Nephron progenitor cell (in vitro differentiated cells): ENCODE results near the gene RPL18A.
A peak's percentile ranks its signal among the peaks of the same experiment; 100 is the strongest.

Source experiments
- DNase-seq: peaks from one replicate; pipeline ENCODE4 v3.0.0; 2021
- H3K27ac Mint-ChIP-seq: 2 replicates; pipeline ENCODE4 v1.8.0; 2021; ENCODE audit warnings: mild to moderate bottlenecking, moderate library complexity, mixed read lengths
- H3K27me3 Mint-ChIP-seq: 2 replicates; pipeline ENCODE4 v1.8.0; 2021; ENCODE audit warnings: mild to moderate bottlenecking, low read depth, mixed read lengths; ENCODE audit not compliant: poor library complexity
- H3K36me3 Mint-ChIP-seq: 2 replicates; pipeline ENCODE4 v1.8.0; 2021; ENCODE audit warnings: low read depth, mixed read lengths
- H3K4me1 Mint-ChIP-seq: 2 replicates; pipeline ENCODE4 v1.8.0; 2021; ENCODE audit warnings: mixed read lengths
- H3K4me3 Mint-ChIP-seq: 2 replicates; pipeline ENCODE4 v1.8.0; 2021; ENCODE audit warnings: mild to moderate bottlenecking, moderate library complexity, mixed read lengths
- H3K9me3 Mint-ChIP-seq: 2 replicates; pipeline ENCODE4 v1.8.0; 2021; ENCODE audit warnings: mild to moderate bottlenecking, moderate library complexity, mixed read lengths
- TF ChIP-seq, protein P1 (sequence below): fragments of 200-600 bp; sonication (generic); IDR thresholded peaks from 2 replicates; pipeline ENCODE4 v1.5.0; 2021; ENCODE audit warnings: antibody characterized with exemption

The RPL18A gene

DNA sequence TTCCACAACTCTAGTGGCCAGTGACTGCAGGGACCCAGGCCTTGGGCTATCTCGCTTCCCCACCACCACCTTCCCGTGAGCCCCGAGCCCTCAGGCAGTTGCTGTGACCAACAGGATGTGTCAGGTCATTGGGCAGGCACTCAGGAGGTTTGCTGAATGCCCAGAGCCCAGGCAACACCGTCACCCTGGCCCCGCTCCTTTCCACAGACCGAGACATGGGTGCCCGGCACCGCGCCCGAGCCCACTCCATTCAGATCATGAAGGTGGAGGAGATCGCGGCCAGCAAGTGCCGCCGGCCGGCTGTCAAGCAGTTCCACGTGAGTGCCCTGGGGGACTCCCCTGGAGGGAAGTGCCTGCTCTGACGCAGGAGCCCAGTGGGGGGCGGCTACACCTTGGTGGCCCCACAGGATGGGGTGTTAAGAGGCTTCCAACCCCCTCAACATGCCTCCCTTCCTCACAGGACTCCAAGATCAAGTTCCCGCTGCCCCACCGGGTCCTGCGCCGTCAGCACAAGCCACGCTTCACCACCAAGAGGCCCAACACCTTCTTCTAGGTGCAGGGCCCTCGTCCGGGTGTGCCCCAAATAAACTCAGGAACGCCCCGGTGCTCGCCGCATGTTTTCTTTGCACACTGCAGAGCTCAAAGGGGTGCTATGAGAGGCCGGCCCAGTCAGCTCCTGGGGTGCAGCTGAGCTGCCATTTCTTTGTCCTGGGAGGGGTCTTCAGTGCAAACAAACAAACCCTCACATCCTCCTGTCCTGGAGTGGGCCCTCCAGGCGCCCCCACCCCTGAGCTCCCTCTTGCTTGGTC, 3.2 kb downstream of the RPL18A start:
- H3K4me3 Mint-ChIP-seq: peak overlapping the region; percentile 69
- peaks cover 54% of the 10 kb centered on the region for H3K36me3 Mint-ChIP-seq
- TF ChIP-seq, protein P1, sequence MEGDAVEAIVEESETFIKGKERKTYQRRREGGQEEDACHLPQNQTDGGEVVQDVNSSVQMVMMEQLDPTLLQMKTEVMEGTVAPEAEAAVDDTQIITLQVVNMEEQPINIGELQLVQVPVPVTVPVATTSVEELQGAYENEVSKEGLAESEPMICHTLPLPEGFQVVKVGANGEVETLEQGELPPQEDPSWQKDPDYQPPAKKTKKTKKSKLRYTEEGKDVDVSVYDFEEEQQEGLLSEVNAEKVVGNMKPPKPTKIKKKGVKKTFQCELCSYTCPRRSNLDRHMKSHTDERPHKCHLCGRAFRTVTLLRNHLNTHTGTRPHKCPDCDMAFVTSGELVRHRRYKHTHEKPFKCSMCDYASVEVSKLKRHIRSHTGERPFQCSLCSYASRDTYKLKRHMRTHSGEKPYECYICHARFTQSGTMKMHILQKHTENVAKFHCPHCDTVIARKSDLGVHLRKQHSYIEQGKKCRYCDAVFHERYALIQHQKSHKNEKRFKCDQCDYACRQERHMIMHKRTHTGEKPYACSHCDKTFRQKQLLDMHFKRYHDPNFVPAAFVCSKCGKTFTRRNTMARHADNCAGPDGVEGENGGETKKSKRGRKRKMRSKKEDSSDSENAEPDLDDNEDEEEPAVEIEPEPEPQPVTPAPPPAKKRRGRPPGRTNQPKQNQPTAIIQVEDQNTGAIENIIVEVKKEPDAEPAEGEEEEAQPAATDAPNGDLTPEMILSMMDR: no peak
- H3K4me1 Mint-ChIP-seq: peaks cover 37% of the 10 kb centered on the region
- DNase-seq: no peak
- H3K27me3 Mint-ChIP-seq: peaks cover 17% of the 10 kb centered on the region
- H3K9me3 Mint-ChIP-seq: no peaks in the 10 kb centered on the region
- peak overlapping the region; percentile 95 for H3K27ac Mint-ChIP-seq

DNA sequence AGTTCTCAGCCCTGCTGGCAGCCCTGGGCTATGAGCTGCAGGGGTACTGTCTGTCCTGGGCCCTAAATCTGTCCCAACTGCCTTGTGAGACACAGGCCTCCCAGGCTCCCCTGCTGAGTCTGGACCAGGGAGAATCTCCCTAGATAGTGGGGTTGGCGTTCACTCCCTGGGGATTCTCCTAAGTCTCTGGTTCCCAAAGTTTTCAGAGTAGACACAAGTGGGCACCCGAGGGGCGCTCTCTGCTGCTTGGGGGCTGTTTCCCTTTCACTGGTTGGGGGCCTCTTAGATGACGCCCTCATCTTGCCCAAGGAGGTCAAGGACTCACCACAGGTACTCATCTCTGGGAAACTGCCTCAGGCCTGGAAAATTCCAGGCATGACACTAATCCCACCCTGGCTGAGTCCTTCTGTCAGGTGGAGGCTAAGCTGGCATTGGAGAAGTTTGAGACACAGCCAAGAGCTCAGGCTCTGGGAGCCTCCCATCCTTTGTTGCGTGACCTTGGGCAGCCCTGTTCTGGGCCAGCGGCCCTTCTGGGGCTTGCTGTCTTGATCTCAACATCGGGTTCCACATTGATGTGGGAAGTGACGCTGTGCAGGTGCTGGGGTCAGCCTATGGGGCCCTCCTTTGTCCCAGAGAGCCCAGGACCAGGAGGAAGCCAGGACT, 3.9 kb downstream of the RPL18A start:
- no peak overlapping the region for H3K4me3 Mint-ChIP-seq
- peak overlapping the region; percentile 95 for H3K27ac Mint-ChIP-seq
- peaks cover 22% of the 10 kb centered on the region for H3K27me3 Mint-ChIP-seq
- H3K4me1 Mint-ChIP-seq: peaks cover 37% of the 10 kb centered on the region
- no peak for DNase-seq
- no peaks in the 10 kb centered on the region for H3K9me3 Mint-ChIP-seq
- H3K36me3 Mint-ChIP-seq: peaks cover 54% of the 10 kb centered on the region
- TF ChIP-seq, protein P1: no peak

DNA sequence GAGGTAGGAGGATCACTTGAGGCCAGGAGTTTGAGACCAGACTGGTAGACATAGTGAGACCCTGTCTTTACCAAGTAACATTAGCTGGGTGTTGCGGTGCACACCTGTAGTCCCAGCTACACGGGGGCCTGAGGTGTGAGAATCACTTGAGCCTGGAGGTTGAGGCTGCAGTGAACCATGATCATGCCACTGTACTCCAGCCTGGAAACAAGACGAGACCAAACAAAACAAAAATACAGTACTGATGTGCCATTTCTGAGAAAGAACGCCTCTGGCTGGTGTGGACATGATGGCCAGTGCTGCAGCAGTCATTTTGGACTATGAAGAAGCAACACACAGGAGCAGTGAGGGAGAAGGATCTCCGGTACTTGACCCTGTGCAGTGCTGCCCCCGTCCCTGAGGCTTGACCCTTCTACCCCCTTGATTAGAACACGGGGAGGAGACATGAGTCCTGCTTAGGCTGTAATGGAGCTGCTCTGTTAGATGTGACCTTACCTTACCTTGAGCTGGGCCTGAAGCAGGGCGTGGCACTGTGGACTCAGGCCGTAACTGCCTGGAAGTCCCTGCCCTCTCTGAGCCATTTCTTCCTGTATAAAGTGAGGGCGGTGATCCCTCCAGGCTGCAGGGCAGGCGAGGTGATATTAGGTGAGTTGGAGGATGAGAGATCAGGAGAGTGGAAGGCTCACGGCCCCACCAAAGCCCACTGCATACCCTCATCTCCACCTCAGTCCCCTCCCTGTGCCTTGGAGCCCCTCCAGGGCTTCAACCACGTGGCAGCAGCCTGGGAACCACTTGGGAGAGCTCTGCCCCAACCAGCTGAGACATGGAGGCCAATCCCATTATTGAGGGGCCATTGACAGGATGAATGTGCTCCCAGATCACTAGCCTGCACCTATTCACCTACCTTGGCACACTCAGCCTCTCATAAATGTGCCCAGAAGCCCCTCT, 5.9 kb downstream of the RPL18A start:
- Mint-ChIP-seq H3K9me3 (no peaks in the 10 kb centered on the region), H3K4me1 (peaks cover 19% of the 10 kb centered on the region), H3K36me3 (peaks cover 45% of the 10 kb centered on the region), H3K27me3 (peaks cover 33% of the 10 kb centered on the region), H3K4me3 (no peak overlapping the region), H3K27ac (peak overlapping the region; percentile 77)
- TF ChIP-seq, protein P1: no peak
- DNase-seq: no peak

DNA sequence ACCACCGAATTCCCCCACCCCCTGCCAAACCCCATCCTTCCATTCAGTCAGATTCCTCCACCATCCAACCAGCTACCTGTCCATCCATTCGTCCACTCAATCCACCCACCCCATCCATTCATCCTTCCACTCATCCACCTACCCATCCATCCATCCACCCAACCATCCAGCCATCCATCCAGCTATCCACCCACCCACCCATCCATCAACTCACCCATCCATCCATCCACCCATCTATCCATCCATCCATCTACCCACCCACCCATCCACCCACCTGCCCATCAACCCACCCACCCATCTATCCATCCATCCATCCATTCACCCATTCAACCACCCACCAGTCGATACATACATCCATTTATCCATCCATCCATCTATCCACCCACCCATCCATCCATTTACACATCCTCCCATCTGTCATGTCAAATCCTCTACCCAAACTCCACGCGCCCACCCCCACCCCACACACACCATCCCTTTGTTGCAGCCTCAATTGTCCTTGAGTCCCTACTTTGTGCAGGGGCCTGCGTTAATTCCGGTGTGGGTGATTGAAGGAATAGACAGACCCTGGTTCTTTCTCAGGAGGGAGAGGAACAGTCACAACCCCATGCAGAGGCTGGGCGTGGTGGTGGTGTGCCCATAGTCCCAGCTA, 6.7 kb downstream of the RPL18A start:
- Mint-ChIP-seq H3K27ac (no peak overlapping the region), H3K9me3 (no peaks in the 10 kb centered on the region), H3K4me3 (no peak overlapping the region), H3K4me1 (peaks cover 11% of the 10 kb centered on the region), H3K36me3 (peaks cover 40% of the 10 kb centered on the region), H3K27me3 (peaks cover 41% of the 10 kb centered on the region)
- TF ChIP-seq, protein P1: no peak
- no peak for DNase-seq

DNA sequence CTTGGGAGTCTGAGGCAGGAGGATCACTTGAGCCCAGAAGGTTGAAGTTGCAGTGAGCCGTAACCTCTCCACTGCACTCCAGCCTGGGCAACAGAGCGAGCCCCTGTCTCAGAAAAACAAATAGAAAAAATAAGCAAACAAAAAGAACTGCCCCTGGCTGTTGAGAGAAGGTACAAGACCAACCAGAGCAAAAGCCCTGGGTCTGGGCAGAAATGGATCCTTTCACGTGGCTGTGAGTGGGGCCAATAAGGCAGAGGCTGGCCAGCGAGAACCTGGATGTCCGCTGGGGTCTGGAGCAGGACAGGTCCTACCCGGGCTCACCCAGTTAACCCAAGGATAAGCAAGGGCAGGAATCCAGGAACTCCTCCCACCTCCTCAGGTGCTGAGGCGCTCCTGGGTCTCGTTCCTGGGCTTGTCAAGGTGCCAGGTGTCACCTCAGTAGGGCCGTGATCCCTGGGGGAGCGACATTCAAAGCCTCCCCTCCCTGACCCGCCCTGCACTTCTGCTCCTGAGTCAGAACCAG, 7.3 kb downstream of the RPL18A start:
- TF ChIP-seq, protein P1: no peak
- Mint-ChIP-seq H3K4me3 (no peak overlapping the region), H3K27ac (no peak overlapping the region), H3K9me3 (no peaks in the 10 kb centered on the region), H3K27me3 (peaks cover 47% of the 10 kb centered on the region), H3K36me3 (peaks cover 36% of the 10 kb centered on the region), H3K4me1 (peaks cover 12% of the 10 kb centered on the region)
- DNase-seq: no peak
